Thyroid gland (tissue), 4 donors: ENCODE measurements around the gene PAPPA2.

Experiments
- POLR2A ChIP-seq, 2 donors: fragments of 450-650 bp; IDR thresholded peaks; one replicate each; pipeline ENCODE4 v1.6.1; 2017; ENCODE audit warnings: antibody characterized with exemption in 2 of 2, mild to moderate bottlenecking in 2 of 2, moderate library complexity in 1 of 2
- TF ChIP-seq, protein P1 (sequence below), 6 experiments: fragments of 200-600 bp in 3 of 6; fragments of 450-650 bp in 3 of 6; sonication (generic) in 3 of 6; IDR thresholded peaks; one replicate each; pipeline ENCODE4 v1.5.1; 2016 to 2019; ENCODE audit warnings: antibody characterized with exemption in 6 of 6, mild to moderate bottlenecking in 2 of 6, inconsistent platforms in 1 of 6, moderate library complexity in 1 of 6

DNA sequence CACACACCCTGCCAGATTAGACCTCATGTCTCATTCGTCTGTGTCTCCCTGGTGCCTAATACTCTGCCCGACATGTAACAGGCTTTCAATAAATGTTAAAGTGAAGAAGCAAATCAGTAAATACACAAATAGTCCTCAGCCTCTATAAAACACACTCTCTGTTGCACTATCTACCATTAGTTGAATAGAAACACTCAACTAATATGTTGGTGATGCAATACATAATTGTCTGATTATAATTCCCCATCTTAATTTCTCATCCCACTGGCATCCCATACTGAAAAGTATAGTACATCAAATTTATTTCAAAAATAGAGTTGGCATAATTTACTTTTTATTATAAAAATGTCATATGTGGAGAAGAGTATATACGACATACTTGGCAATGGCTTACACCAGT lies 162.4 kb downstream of the PAPPA2 start:
- TF ChIP-seq, protein P1, sequence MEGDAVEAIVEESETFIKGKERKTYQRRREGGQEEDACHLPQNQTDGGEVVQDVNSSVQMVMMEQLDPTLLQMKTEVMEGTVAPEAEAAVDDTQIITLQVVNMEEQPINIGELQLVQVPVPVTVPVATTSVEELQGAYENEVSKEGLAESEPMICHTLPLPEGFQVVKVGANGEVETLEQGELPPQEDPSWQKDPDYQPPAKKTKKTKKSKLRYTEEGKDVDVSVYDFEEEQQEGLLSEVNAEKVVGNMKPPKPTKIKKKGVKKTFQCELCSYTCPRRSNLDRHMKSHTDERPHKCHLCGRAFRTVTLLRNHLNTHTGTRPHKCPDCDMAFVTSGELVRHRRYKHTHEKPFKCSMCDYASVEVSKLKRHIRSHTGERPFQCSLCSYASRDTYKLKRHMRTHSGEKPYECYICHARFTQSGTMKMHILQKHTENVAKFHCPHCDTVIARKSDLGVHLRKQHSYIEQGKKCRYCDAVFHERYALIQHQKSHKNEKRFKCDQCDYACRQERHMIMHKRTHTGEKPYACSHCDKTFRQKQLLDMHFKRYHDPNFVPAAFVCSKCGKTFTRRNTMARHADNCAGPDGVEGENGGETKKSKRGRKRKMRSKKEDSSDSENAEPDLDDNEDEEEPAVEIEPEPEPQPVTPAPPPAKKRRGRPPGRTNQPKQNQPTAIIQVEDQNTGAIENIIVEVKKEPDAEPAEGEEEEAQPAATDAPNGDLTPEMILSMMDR (IDR thresholded peaks at IDR 0.05) = no peak
- TF ChIP-seq POLR2A (IDR thresholded peaks at IDR 0.05) = no peak
